Measurements from ENCODE around the gene SNED1. TPM values are rescaled to one million over a fixed set of nuclear protein-coding genes. Genes with fewer than 3 reads are reported as not detected.

The SNED1 gene
- polyA plus RNA-seq, 4 donors, result 0.45 to 6.0 (median 3.4) TPM

DNA sequence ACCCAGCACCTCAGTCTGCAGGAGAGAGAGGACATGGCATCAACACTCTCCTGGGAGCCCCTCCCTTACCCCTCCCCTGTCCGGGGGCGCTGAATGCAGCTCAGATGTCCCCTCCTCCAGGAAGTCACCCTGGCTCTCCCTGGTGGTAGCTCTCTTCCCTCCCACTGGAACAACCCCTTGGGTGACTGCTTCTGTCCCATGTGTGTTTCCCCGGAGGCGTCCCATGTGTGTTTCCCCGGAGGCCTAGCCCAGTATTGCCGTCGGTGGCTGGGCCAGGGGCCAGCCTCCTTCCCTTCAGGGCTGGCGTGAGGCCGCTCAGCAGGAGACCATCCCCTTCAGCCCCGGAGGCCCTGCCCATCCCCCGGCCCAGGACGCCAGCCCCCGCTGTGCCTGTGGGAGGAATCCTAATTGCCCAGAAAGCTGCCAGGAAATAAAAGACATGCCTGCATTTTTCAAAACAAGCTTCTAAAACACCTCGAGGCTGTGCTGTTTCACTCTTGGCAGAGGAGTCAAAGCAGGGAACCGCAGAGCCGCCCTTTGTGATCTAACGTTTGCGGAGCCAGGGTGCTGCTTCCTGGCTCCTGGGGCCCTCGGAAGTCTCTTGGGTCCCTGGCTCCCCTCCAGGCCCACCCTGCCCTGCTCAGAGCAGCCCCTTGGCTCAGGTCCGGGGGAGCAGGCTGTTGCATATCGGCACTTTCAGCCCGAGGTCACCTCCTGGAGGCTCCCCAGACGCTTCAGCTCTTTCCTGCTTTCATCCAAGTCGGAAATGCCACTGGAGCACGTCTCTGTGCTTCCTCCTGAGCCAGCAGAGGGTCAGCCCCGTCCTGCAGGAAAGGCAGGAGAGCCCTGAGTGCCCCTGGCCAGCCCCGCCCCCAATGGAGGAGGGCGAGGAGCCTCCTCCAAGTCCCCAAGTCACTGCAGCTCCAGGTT, 11.4 kb downstream of the SNED1 start:
- no peak for FAIRE-seq
- peaks cover 0 to under 1% of the 10 kb centered on the region in 2 donors for H3K9me3 ChIP-seq (ENCODE audit: control insufficient read depth in 2 of 2, insufficient read depth in 1 of 2, low read depth in 1 of 2, low read length in 1 of 2)
- H3K4me1 ChIP-seq (ENCODE audit: control insufficient read depth in 3 of 3, insufficient read depth in 2 of 3, low read depth in 1 of 3, low read length in 2 of 3), result peaks cover 0 to 7% (median 4%) of the 10 kb centered on the region in 3 donors
- no peak overlapping the region for H3K4me3 ChIP-seq (ENCODE audit: low read depth in 1 of 3, low read length in 3 of 3)
- DNase-seq, result peak; percentile 23 to 33
- peaks cover 0 to 6% (median 0%) of the 10 kb centered on the region in 3 donors for H3K27me3 ChIP-seq (ENCODE audit: control insufficient read depth in 3 of 3, insufficient read depth in 3 of 3, low read length in 3 of 3)
- WGBS, 3 donors, result 4 to 13% (median 7%) methylated on average over 27 to 28 of the region's 28 CpGs
- H3K27ac ChIP-seq (ENCODE audit: low read depth in 1 of 3, low read length in 2 of 3), result peak overlapping the region in 1 of 3 donors; percentile 26
- peaks cover 0 to 2% (median 0%) of the 10 kb centered on the region in 3 donors for H3K36me3 ChIP-seq (ENCODE audit: control insufficient read depth in 3 of 3, insufficient read depth in 2 of 3, low read depth in 1 of 3, low read length in 3 of 3)

DNA sequence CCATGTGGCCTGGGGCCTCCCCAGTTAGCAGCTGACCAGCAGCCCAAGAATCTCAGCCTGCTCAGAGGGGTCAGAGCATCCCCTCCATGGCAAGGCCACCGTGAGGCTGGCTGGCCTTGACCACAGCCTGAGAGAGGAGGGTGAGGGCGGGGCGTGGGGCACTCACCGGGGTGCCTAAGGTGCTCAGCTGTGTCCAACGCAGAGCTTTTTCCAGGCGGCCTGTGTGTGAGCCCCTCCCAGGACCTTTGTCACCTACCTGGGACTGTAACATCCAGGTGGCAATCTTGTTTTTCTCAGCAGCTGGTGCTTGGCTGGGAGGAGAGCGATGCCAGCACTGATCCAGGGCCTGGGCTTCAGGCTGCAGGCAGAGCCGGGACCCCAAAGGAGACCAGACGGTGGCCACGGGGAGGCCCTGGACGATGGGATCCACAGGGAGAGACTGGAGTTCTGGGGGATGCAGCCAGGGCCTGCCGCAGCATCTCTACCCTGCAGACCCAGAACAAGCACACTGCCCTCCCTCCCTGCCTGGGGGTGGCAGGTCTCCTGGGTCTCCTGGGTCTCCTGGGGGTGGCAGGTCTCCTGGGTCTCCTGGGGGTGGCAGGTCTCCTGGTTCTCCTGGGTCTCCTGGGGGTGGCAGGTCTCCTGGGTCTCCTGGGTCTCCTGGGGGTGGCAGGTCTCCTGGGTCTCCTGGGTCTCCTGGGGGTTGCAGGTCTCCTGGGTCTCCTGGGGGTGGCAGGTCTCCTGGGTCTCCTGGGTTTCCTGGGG, 12.3 kb downstream of the SNED1 start:
- Histone ChIP-seq H3K4me3 (ENCODE audit: low read depth in 1 of 3, low read length in 3 of 3) (no peak overlapping the region), H3K9me3 (ENCODE audit: control insufficient read depth in 2 of 2, insufficient read depth in 1 of 2, low read depth in 1 of 2, low read length in 1 of 2) (no peaks in the 10 kb centered on the region), H3K27me3 (ENCODE audit: control insufficient read depth in 3 of 3, insufficient read depth in 3 of 3, low read length in 3 of 3) (peaks cover 0 to 6% (median 0%) of the 10 kb centered on the region in 3 donors), H3K36me3 (ENCODE audit: control insufficient read depth in 3 of 3, insufficient read depth in 2 of 3, low read depth in 1 of 3, low read length in 3 of 3) (peaks cover 0 to 2% (median 0%) of the 10 kb centered on the region in 3 donors), H3K4me1 (ENCODE audit: control insufficient read depth in 3 of 3, insufficient read depth in 2 of 3, low read depth in 1 of 3, low read length in 2 of 3) (peaks cover 0 to 7% (median 4%) of the 10 kb centered on the region in 3 donors), H3K27ac (ENCODE audit: low read depth in 1 of 3, low read length in 2 of 3) (peak overlapping the region in 1 of 3 donors; percentile 26)
- DNase-seq, result peak in 1 of 2 donors; percentile 43
- no peak for FAIRE-seq
- 28 to 64% (median 30%) methylated on average over 12 of the region's 12 CpGs for WGBS, 3 donors

DNA sequence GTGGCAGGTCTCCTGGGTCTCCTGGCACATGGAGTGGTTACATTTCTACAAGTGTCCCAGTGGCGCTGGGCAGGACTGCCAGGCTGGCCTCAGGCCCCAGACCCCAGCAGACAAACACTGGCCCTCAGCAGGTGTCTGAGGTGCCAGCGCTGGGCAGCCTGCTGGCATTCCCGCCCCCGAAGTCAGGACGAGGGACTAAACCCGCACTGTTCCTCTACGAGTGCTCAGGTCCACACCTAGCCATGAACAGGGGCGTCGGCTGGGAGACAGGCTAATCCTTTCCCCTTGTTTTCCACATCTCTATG, 12.8 kb downstream of the SNED1 start:
- H3K27ac ChIP-seq (ENCODE audit: low read depth in 1 of 3, low read length in 2 of 3), result no peak overlapping the region
- H3K27me3 ChIP-seq (ENCODE audit: control insufficient read depth in 3 of 3, insufficient read depth in 3 of 3, low read length in 3 of 3), result peaks cover 0 to 6% (median 0%) of the 10 kb centered on the region in 3 donors
- no peak for FAIRE-seq
- H3K9me3 ChIP-seq (ENCODE audit: control insufficient read depth in 2 of 2, insufficient read depth in 1 of 2, low read depth in 1 of 2, low read length in 1 of 2), result no peaks in the 10 kb centered on the region
- H3K36me3 ChIP-seq (ENCODE audit: control insufficient read depth in 3 of 3, insufficient read depth in 2 of 3, low read depth in 1 of 3, low read length in 3 of 3), result peaks cover 0 to 2% (median 0%) of the 10 kb centered on the region in 3 donors
- DNase-seq, result no peak
- H3K4me1 ChIP-seq (ENCODE audit: control insufficient read depth in 3 of 3, insufficient read depth in 2 of 3, low read depth in 1 of 3, low read length in 2 of 3), result peaks cover 0 to 7% (median 4%) of the 10 kb centered on the region in 3 donors
- 49 to 76% (median 58%) methylated on average over 9 of the region's 9 CpGs for WGBS, 3 donors
- no peak overlapping the region for H3K4me3 ChIP-seq (ENCODE audit: low read depth in 1 of 3, low read length in 3 of 3)

DNA sequence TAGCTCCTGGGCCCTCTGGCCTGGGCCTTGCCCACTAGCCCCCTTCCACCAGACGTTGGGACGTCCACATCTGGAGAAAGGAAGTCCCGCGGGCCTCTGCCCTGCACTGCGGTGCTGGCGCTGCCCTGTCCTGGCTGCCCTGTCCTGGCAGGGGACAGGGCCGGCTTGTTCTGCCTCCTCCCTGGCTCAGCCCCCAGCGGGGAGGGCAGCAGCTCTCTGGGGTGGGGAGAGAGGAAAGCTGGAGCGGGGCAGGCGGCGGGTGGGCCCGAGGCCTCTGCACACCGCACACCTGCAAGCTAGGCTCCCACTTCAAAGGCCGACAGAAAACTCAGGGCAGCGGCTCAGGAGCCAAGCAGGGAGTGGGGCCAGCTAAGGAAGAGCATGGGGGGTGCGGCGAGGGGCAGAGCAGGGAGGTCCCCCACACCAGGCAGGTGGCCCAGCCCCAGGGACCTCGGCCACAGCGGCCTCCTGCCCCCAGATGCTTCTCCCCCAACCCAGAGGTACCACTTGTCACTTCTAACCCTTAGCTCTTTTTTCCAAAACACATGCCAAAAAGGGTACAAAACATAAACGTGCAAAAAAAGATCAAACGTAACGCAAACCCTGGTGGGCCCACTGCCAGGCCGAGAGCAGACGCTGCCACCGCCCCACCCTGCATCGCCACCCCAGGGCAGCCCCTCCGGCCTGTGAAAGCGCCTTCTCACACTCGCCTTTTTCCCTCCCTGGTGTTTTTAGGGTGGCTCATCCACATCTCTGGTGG, 13.5 kb downstream of the SNED1 start:
- WGBS, 3 donors, result 78 to 83% (median 79%) methylated on average over 23 to 29 of the region's 29 CpGs
- Histone ChIP-seq H3K27me3 (ENCODE audit: control insufficient read depth in 3 of 3, insufficient read depth in 3 of 3, low read length in 3 of 3) (peaks cover 0 to 6% (median 0%) of the 10 kb centered on the region in 3 donors), H3K27ac (ENCODE audit: low read depth in 1 of 3, low read length in 2 of 3) (no peak overlapping the region), H3K9me3 (ENCODE audit: control insufficient read depth in 2 of 2, insufficient read depth in 1 of 2, low read depth in 1 of 2, low read length in 1 of 2) (no peaks in the 10 kb centered on the region), H3K4me3 (ENCODE audit: low read depth in 1 of 3, low read length in 3 of 3) (no peak overlapping the region), H3K36me3 (ENCODE audit: control insufficient read depth in 3 of 3, insufficient read depth in 2 of 3, low read depth in 1 of 3, low read length in 3 of 3) (peaks cover 0 to 2% (median 0%) of the 10 kb centered on the region in 3 donors), H3K4me1 (ENCODE audit: control insufficient read depth in 3 of 3, insufficient read depth in 2 of 3, low read depth in 1 of 3, low read length in 2 of 3) (peaks cover 0 to 7% (median 4%) of the 10 kb centered on the region in 3 donors)
- FAIRE-seq (no peak), DNase-seq (no peak)

DNA sequence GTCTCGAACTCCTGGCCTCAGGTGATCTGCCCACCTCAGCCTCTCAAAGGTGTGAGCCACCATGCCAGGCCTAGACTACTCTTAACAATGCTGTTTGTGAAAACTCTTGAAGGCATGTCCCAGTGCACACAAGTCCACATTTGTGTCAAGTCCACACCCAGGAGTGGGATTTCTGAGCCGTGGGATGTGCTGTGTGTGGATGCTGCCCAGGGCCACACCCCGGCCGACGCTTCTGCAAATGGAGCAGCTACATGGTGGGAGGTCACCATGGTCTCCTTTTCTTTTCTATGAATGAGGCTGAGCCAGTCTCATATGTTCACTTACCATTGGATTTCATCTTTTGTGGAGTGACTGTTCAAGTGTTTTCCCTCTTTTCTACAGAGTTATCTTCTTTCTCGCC, 15.8 kb downstream of the SNED1 start:
- H3K9me3 ChIP-seq (ENCODE audit: control insufficient read depth in 2 of 2, insufficient read depth in 1 of 2, low read depth in 1 of 2, low read length in 1 of 2), result no peaks in the 10 kb centered on the region
- no peak for FAIRE-seq
- H3K4me1 ChIP-seq (ENCODE audit: control insufficient read depth in 3 of 3, insufficient read depth in 2 of 3, low read depth in 1 of 3, low read length in 2 of 3), result peaks cover 0 to 7% (median 4%) of the 10 kb centered on the region in 3 donors
- 85 to 93% (median 90%) methylated on average over 6 of the region's 6 CpGs for WGBS, 3 donors
- H3K27me3 ChIP-seq (ENCODE audit: control insufficient read depth in 3 of 3, insufficient read depth in 3 of 3, low read length in 3 of 3), result peaks cover 0 to 5% (median 0%) of the 10 kb centered on the region in 3 donors
- peaks cover 0 to 2% (median 0%) of the 10 kb centered on the region in 3 donors for H3K36me3 ChIP-seq (ENCODE audit: control insufficient read depth in 3 of 3, insufficient read depth in 2 of 3, low read depth in 1 of 3, low read length in 3 of 3)
- DNase-seq, result no peak
- H3K27ac ChIP-seq (ENCODE audit: low read depth in 1 of 3, low read length in 2 of 3), result no peak overlapping the region
- no peak overlapping the region for H3K4me3 ChIP-seq (ENCODE audit: low read depth in 1 of 3, low read length in 3 of 3)

DNA sequence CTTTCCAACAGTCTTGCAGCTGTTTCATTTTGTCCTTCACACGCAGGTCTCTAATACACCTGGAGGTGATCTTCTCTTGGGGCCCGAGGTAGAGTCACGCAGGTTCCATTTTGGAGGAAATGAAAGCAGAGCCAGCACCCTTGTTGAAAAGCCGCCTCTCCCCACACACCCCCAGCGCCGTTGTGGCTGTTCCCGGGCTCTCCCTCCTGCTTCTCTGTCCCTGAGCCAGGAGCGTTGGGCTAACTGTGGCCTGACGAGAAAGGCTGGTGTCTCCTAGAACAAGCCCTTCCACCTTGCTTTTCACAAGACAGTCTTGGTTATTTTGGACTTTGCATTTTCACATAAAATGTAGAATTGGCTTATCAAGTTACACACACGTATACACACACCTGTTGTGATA, 16.3 kb downstream of the SNED1 start:
- 68 to 85% (median 76%) methylated on average over 10 of the region's 10 CpGs for WGBS, 3 donors
- H3K36me3 ChIP-seq (ENCODE audit: control insufficient read depth in 3 of 3, insufficient read depth in 2 of 3, low read depth in 1 of 3, low read length in 3 of 3), result peaks cover 0 to 2% (median 0%) of the 10 kb centered on the region in 3 donors
- DNase-seq (no peak), FAIRE-seq (no peak)
- H3K9me3 ChIP-seq (ENCODE audit: control insufficient read depth in 2 of 2, insufficient read depth in 1 of 2, low read depth in 1 of 2, low read length in 1 of 2), result no peaks in the 10 kb centered on the region
- peaks cover 0 to 1% (median 0%) of the 10 kb centered on the region in 3 donors for H3K27me3 ChIP-seq (ENCODE audit: control insufficient read depth in 3 of 3, insufficient read depth in 3 of 3, low read length in 3 of 3)
- peaks cover 0 to 7% (median 4%) of the 10 kb centered on the region in 3 donors for H3K4me1 ChIP-seq (ENCODE audit: control insufficient read depth in 3 of 3, insufficient read depth in 2 of 3, low read depth in 1 of 3, low read length in 2 of 3)
- H3K27ac ChIP-seq (ENCODE audit: low read depth in 1 of 3, low read length in 2 of 3), result no peak overlapping the region
- no peak overlapping the region for H3K4me3 ChIP-seq (ENCODE audit: low read depth in 1 of 3, low read length in 3 of 3)

DNA sequence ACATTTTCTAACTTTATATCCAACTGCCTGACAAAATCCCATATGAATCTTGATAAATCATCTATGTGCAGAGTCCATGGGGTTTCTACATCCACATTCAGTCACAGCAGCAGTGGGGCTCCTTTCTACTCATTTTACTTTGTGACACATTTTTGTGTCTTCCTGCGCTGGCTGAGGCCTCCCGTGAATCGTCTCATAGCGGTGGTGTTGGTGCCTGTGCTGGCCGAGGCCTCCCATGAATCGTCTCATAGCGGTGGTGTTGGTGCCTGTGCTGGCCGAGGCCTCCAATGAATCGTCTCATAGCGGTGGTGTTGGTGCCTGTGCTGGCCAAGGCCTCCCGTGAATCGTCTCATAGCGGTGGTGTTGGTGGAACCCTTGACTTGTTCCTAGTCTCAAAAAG, 17.0 kb downstream of the SNED1 start:
- Histone ChIP-seq H3K4me3 (ENCODE audit: low read depth in 1 of 3, low read length in 3 of 3) (no peak overlapping the region), H3K9me3 (ENCODE audit: control insufficient read depth in 2 of 2, insufficient read depth in 1 of 2, low read depth in 1 of 2, low read length in 1 of 2) (no peaks in the 10 kb centered on the region), H3K27ac (ENCODE audit: low read depth in 1 of 3, low read length in 2 of 3) (no peak overlapping the region), H3K4me1 (ENCODE audit: control insufficient read depth in 3 of 3, insufficient read depth in 2 of 3, low read depth in 1 of 3, low read length in 2 of 3) (peaks cover 0 to 4% (median 2%) of the 10 kb centered on the region in 3 donors), H3K36me3 (ENCODE audit: control insufficient read depth in 3 of 3, insufficient read depth in 2 of 3, low read depth in 1 of 3, low read length in 3 of 3) (peaks cover 0 to 2% (median 0%) of the 10 kb centered on the region in 3 donors), H3K27me3 (ENCODE audit: control insufficient read depth in 3 of 3, insufficient read depth in 3 of 3, low read length in 3 of 3) (no peaks in the 10 kb centered on the region)
- DNase-seq, result no peak
- WGBS, 3 donors, result 87 to 94% (median 94%) methylated on average over 13 of the region's 13 CpGs
- no peak for FAIRE-seq
